Subcutaneous adipose tissue (tissue), 4 donors: Measurements from ENCODE around the gene SSR4. TPM values are rescaled to one million over a fixed set of nuclear protein-coding genes. Genes with fewer than 3 reads are reported as not detected.

Source experiments
- total RNA-seq, 4 donors: library from RNA; depleted of rRNA; stranded (reverse); fragments of >200 nt; gene quantifications; one replicate each; pipeline ENCODE4 v1.1.0, GENCODE V29; 2016
- TF ChIP-seq, protein P1 (sequence below): fragments of 450-650 bp; IDR thresholded peaks from one replicate; pipeline ENCODE4 v1.5.1; 2016; ENCODE audit warnings: low read depth, mild to moderate bottlenecking, control low read depth, antibody characterized with exemption, moderate library complexity

Gene SSR4
- total RNA-seq, 4 donors from 2014 or later = 75.4 to 172 (median 140) TPM

DNA sequence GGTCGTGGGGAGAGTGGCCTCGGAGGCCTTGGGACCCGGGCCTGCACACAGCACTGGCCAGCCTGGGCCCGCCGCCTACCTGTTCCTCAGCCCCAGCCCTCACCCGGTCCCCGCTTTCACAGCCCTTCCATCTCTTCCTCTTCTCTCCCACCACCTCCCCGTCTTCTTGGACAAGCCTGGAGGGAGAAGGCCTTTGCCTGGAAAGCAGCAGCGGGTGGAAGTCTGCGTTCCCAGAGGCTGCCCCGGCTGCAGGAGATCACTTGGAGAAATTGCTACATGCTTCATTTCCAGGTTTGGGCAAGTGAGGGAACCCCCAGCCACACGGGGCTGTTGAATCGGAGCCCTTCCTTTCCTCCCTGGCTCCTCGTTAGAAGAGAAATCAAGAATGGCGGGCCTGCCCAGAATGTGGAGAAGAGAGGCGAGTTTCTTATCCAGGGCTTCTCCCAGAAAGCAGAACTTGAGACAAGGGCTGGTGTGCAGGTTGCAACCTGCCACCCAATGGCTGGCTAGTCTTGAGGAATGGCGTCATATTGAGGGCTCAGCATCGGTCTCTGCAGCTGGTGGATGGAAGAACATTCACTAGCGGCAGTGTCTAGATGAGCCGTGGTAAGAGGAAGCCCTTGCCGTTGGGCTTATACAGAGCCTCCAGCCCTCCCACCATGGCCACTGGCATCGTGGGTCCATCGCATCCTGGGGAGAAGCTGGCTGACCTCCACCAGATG lies 37.1 kb downstream of the SSR4 start:
- TF ChIP-seq, protein P1, sequence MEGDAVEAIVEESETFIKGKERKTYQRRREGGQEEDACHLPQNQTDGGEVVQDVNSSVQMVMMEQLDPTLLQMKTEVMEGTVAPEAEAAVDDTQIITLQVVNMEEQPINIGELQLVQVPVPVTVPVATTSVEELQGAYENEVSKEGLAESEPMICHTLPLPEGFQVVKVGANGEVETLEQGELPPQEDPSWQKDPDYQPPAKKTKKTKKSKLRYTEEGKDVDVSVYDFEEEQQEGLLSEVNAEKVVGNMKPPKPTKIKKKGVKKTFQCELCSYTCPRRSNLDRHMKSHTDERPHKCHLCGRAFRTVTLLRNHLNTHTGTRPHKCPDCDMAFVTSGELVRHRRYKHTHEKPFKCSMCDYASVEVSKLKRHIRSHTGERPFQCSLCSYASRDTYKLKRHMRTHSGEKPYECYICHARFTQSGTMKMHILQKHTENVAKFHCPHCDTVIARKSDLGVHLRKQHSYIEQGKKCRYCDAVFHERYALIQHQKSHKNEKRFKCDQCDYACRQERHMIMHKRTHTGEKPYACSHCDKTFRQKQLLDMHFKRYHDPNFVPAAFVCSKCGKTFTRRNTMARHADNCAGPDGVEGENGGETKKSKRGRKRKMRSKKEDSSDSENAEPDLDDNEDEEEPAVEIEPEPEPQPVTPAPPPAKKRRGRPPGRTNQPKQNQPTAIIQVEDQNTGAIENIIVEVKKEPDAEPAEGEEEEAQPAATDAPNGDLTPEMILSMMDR = no peak

DNA sequence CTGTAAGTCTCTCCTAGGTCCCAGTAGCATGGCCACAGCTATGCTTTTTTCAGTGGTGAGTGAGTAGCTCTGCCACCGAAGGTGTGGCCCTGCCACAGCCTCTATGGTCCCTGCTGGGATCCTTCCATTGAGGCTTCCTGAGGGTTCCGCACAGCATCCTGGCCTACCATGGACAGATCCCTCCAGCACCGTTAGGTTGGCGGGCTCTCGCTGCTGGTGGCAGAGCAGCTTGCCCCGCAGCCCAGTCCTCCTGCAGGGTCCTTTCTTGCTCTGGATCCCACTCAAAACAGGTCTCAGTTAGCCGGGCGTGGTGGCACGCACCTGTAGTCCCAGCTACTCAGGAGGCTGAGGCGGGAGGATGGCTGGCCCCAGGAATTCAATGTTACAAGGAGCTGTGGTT lies 38.3 kb downstream of the SSR4 start:
- TF ChIP-seq, protein P1 = no peak

DNA sequence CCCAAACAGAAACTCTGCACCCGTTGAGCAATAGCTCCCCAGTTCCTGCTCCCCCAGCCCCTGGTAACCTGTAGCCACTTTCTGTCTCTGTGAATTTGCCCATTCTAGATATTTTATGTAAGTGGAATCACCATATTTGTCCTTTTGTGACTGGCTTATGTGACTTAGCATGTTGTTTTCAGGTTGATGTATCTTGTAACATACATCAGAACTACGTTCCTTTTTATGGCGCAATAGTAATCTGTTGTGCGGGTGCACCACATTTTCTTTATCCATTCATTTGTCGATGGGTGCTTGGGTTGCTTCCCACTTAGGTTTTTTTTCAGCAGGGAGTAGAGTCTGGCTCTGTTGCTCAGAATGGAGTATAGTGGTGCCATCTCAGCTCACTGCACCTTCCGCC lies 42.5 kb downstream of the SSR4 start:
- TF ChIP-seq, protein P1 = no peak

DNA sequence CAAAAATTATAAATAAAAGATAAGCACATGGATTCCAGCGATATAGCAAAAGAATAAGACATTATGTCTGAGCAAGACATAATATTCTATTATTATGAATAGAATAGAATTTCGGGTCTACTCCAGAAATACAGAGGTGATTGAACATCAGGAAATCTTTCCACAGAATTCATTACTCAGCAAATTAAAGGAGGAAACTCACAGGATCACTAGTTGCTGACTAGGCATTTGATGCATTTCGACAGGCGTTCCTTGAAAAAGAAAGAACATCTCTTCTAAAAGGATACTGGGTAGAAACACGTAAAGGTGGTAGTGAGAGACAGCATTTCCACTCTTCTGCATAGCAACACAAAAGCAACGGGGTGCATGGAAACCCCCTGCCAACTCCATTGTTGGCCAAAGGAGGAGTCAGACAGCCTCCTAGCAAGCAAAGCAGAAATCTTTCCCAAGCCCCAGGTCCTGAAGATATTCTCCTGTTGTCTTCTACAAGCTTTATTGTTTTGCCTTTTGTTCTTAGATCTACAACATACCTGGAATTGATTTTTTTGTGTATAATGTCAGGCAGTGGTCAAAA lies 50.1 kb downstream of the SSR4 start:
- TF ChIP-seq, protein P1 = no peak

DNA sequence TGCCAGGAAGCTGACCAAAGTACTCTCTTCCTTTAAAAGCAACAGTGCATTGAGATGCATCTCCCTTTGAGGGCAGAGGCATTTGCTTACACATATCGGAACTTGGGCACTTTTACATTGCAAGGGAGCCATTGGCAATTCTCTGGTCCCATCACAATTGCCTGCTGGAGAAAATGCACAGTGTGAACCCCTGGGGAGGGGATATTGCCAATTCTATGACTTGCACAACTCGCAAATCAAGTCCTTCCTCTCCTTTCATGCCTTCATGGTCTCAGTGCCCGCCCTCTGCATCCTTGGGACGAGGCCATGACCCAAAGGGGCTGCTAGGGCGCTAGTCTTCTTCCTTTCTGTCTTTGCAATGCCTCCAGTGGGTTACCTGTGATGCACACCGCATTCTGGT lies 50.7 kb downstream of the SSR4 start:
- TF ChIP-seq, protein P1 = no peak

DNA sequence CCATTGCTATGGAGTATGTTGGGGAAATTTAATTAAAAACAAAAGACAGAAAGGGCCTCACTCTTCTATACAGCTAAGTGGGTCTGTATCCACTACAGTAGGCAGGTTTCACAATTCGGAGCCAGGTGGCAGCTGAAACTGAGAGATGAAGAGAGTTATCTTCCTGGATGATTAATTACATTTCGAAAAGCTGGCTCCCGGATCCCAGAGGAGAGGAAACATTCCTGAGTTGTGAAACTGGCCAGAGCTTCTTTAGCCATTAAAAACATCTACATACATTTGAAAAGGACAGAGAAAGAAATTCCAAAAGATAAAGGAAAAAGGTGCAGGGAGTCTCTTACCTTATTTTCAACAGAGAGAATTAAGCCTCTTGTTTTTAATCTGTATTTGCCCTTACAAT lies 51.4 kb downstream of the SSR4 start:
- TF ChIP-seq, protein P1 = no peak

Other genes with a start within 250 kb of the SSR4 start
- 10 to 100 TPM; 25.6 to 37.5 (median 30.6) TPM for gene CCNQ, start 195.5 kb upstream of the SSR4 start, total RNA-seq
- gene DUSP9, start 147.5 kb upstream of the SSR4 start, total RNA-seq = under 1 TPM in 3 of 4 donors, not detected in 1; 0.22 to 0.38 (median 0.34) TPM
- gene PNCK, start 120.9 kb upstream of the SSR4 start, total RNA-seq = 1 to 10 TPM in 2 of 4 donors, not detected in 2; 1.8 to 2.6 TPM
- gene SLC6A8, start 106.7 kb upstream of the SSR4 start, total RNA-seq = 10 to 100 TPM; 20.2 to 98.0 (median 30.6) TPM
- gene BCAP31, start 70.3 kb upstream of the SSR4 start, total RNA-seq = 100 to 1,000 TPM; 214 to 334 (median 269) TPM
- gene ABCD1, start 69.8 kb upstream of the SSR4 start, total RNA-seq = 10 to 100 TPM; 12.4 to 83.8 (median 28.1) TPM
- gene PLXNB3, start 30.4 kb upstream of the SSR4 start, total RNA-seq = 10 to 100 TPM in 3 of 4 donors, 1 to 10 TPM in 1; 8.8 to 47.3 (median 24.5) TPM
- gene SRPK3, start 13.6 kb upstream of the SSR4 start, total RNA-seq = 1 to 10 TPM in 3 of 4 donors, under 1 TPM in 1; 0.49 to 2.1 (median 1.5) TPM
- gene IDH3G, start 293 bp upstream of the SSR4 start, total RNA-seq = 10 to 100 TPM; 40.9 to 70.0 (median 69.5) TPM
- 1 to 10 TPM in 1 of 4 donors, under 1 TPM in 3; 0.65 to 1.3 (median 0.80) TPM for gene PDZD4, start 35.9 kb downstream of the SSR4 start, total RNA-seq
- gene L1CAM, start 91.5 kb downstream of the SSR4 start, total RNA-seq = 1 to 10 TPM in 2 of 4 donors, under 1 TPM in 2; 0.68 to 1.5 (median 0.95) TPM
- gene AVPR2, start 110.0 kb downstream of the SSR4 start, total RNA-seq = 10 to 100 TPM in 1 of 4 donors, 1 to 10 TPM in 3; 3.4 to 13.9 (median 5.7) TPM
- gene ARHGAP4, start 131.6 kb downstream of the SSR4 start, total RNA-seq = 10 to 100 TPM in 3 of 4 donors, 1 to 10 TPM in 1; 8.5 to 37.4 (median 28.2) TPM
- 10 to 100 TPM; 69.4 to 87.8 (median 76.5) TPM for gene NAA10, start 140.4 kb downstream of the SSR4 start, total RNA-seq
- 10 to 100 TPM; 14.0 to 43.4 (median 29.5) TPM for gene RENBP, start 150.0 kb downstream of the SSR4 start, total RNA-seq
- gene HCFC1, start 177.2 kb downstream of the SSR4 start, total RNA-seq = 10 to 100 TPM; 17.7 to 33.9 (median 21.2) TPM
- gene TMEM187, start 178.1 kb downstream of the SSR4 start, total RNA-seq = 1 to 10 TPM; 2.0 to 10.0 (median 6.1) TPM
- gene IRAK1, start 225.2 kb downstream of the SSR4 start, total RNA-seq = 10 to 100 TPM; 42.7 to 74.4 (median 47.3) TPM